GM21737 (cell line): ENCODE results near the gene SRGAP3.
A peak's percentile ranks its signal among the peaks of the same experiment; 100 is the strongest.

ENCODE experiments used
- ATAC-seq: cut with Tn5 transposase; IDR thresholded peaks from one replicate; pipeline ENCODE4 v1.9.1; 2021; ENCODE audit warnings: mild to moderate bottlenecking, moderate library complexity; ENCODE audit not compliant: unreplicated experiment

The SRGAP3 gene

GRCh38 chr3:9180764-9181117, 68.7 kb downstream of the SRGAP3 start:
- ATAC-seq, result no peak

- ATAC-seq, result peak; percentile 59
Observed at GRCh38 chr3:9179826-9180763, 69.4 kb downstream of the SRGAP3 start.

GRCh38 chr3:9178697-9179096, 70.7 kb downstream of the SRGAP3 start:
- no peak for ATAC-seq

- ATAC-seq, result no peak
Observed at GRCh38 chr3:9175421-9175820, 74.0 kb downstream of the SRGAP3 start.

DNA sequence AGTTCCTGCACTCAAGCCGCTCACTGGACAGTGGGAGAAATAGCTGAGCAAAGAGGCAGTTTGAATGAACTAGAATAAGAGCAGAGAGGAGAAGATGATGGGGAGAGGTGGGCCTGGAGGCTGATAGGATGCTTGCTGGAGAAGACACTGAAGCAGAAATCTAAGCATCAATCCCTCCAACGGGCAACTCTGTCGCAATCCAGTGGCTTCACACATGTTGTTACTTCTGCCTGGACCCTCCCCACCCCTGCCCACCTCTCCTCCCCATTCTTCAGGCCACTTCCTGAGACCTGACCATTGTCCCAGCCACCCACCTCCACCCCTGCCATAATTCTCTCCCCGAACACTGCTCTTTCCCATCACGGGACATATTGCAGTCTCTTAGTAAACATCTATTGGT, 76.0 kb downstream of the SRGAP3 start:
- no peak for ATAC-seq

DNA sequence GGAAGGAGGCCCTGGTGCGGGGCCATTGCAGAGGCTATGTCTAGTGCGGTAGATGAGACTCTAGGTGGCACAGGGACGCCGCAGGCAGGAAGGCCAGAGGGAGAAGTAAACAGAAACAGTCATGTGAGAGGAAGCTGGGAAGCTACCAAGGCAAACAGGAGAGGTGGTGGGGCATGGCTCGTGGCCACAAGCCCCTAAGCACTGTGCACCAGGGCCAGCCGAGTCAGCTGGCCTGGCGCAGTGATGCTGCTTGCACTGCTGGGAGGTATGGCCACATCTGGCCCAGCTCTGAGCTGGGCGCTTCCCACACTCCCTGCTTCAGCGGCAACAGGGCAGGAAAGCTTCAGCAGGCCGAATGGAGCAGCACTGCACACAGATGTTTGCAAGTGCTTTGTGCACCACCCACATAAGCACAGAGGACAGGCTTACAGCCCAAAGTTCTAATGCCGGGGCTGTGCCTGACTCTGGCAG, 76.6 kb downstream of the SRGAP3 start:
- ATAC-seq, result no peak

DNA sequence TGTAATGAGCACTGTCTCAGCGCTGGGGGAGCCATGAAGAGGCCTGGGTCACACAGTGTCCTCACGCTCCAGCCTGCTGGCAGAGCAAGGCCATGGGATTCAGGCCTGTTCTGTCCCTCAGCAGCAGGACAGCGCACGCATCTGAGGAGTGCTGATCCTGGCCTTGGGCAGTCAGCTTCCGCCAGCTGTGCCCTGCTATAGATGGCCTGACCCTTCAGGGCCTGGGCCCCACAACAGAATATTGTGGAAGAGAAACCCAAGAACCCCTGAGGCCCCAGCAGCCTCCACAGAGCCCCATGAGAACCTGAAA, 78.6 kb downstream of the SRGAP3 start:
- no peak for ATAC-seq

- no peak for ATAC-seq
Observed at GRCh38 chr3:9169956-9170850, 79.2 kb downstream of the SRGAP3 start.

DNA sequence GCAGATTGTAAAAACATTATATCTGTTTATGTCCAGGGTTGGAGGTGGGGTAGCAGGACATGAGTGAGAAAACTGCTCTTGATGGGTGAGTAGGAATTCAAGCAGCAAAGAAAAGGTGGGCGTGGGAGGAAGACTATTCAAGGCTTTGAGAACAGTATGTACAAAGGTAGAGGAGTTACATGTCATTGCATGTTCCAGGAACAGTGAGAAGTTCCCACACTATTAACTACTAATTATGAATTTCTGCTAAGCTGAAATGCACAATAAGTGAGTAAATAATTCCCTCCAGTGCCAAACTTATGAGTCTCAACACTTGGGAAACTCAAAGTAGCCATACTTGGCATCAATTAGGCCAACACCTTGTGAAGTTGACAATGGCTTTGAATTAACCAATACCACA, 80.1 kb downstream of the SRGAP3 start:
- no peak for ATAC-seq

- peak; percentile 98 for ATAC-seq
Observed at GRCh38 chr3:9168241-9168741, 81.2 kb downstream of the SRGAP3 start.

- ATAC-seq, result no peak
Observed at GRCh38 chr3:9167222-9167621, 82.2 kb downstream of the SRGAP3 start.

DNA sequence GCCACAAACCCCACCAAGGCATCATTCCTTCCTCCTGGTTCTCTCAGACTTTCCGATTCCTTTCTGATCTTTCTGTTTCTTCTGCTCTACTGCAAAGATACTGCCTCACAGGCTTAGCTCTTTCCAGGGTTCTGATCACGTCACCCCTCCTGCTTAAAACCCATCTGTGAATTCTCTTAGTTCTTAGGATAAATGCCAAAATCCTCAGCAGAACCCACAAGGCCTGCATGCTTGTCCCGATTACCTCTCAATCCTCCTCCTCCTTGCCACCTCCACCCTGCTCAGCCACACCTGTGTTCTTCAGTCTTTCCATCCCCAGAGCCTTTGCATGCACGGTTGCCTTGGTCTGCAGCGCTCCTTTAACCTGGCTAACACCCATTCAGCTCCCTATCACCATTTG, 84.0 kb downstream of the SRGAP3 start:
- no peak for ATAC-seq

GRCh38 chr3:9163289-9163688, 86.2 kb downstream of the SRGAP3 start:
- ATAC-seq, result no peak

DNA sequence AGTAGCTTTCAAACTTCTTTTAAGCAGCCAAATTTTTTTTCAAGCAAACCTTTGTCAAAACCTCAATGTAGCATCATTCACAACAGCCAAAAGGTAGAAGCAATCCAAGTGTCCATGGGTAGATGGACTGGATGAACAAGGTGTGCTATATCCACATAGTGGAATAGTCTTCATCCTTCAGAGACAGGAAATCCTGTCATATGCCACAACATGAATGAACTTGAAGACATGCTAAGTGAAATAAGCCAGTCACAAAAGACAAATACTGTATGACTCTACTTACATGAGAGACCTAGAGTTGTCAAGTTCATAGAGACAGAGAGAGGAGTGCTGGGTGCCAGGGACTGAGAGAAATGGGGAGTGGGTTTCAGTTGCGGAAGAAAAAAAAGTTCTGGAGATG, 87.6 kb downstream of the SRGAP3 start:
- no peak for ATAC-seq

GRCh38 chr3:9161298-9161697, 88.1 kb downstream of the SRGAP3 start:
- no peak for ATAC-seq

DNA sequence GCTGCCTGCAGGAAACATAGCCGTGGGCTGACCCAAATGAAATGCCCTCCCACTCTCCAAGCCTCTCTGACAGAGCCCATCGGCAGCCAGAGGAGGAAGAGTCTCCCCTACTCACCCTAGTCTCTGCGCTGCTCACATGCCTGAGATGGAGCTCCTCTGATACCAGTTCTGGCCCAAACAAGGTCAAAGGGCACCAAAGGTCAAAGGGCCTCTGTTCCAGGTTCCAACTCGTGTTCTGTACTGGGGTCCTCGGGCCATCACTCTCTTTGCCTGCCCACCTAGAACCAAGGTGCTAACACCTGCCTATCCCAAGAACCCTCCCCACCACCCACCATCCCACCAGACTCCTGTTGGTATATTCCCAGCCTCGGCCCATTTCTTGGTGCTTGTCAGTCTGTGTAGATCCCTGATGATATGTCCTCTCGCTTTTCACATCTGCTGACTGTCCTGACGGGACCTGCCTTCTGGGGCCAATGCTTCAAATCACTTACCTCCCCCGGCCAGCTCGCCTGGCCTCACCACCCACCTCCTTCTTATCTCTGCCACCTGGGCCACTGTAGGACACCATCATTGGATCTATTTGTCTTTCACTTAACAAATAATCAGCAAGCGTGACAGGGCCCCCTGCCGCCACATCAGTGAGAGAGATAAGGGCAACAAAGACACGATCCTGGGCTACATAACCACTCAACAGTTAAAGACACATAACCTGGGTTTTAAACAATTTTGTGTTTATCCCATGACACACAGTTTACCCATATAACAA, 90.4 kb downstream of the SRGAP3 start:
- ATAC-seq, result no peak

GRCh38 chr3:9157651-9158362, 91.6 kb downstream of the SRGAP3 start:
- no peak for ATAC-seq

- ATAC-seq, result no peak
Observed at GRCh38 chr3:9156604-9157003, 92.8 kb downstream of the SRGAP3 start.

DNA sequence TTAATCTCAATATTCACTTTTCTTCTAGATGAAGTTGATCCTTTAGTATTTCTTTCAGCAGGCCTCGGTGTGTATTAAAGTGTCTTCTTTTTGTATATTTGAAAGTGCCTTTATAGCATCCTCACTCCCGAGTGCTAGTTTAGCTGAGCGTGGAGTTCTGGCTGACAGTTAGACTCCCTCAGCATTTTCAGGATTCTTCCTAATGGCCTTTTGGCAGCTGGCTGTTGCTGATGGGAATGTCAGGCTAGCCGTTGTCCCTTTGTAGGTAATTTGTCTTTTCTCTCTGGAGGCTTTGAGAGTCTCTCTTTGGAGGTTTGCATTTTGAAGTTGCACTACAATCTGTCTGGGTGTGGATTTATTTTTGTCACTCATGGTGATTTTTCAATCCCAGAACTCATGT, 94.4 kb downstream of the SRGAP3 start:
- no peak for ATAC-seq

DNA sequence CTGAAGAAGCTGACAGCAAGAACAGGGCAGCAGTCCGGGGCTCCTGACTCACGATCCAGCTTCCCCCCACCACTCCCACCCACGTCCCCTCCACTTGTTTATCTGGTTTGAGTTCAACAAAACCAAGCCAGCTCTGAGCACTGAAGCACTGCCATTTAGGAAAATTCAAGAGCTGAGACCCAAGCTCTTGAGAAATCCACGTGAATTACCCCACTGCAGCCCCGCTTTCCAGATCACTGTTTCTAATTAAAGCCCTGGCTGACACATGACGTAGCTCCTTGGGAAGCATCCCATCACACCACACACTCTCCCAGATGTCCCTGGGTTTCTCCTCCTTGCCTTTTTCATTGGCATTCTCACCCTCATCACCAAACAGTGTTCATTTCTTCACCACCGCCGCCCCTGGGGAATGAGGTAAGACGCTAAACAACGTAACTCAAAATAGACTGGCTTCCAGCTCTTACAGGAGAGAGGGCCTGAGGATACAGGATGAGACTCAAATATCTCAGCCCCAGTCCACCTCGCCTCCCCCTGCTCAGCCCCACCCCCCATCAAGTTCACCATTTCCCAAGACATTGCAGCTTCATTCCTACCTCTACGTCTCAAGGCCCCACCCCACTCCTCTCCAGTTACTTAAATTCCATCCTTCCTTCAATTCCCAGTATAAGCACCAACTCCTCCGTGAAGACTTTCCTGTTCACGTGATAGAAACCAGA, 95.4 kb downstream of the SRGAP3 start:
- no peak for ATAC-seq
